Heart right ventricle (tissue), 16 donors: ENCODE measurements around the gene CHID1. TPM values are rescaled to one million over a fixed set of nuclear protein-coding genes. Genes with fewer than 3 reads are reported as not detected.

Experiments
- ATAC-seq, 8 donors: fragments of 200-7000 bp; cut with Tn5 transposase; one replicate each; pipeline ENCODE4 v1.9.1; 2020; ENCODE audit warnings: mild to moderate bottlenecking in 8 of 8, moderate library complexity in 8 of 8, moderate number of reproducible peaks in 1 of 8
- DNase-seq, 2 donors: peaks; one replicate each; pipeline ENCODE4 v3.0.0-alpha.2; 2020
- H3K27ac ChIP-seq, 10 donors: fragments of 200-600 bp; sonication (generic) in 2 of 10; one replicate each; pipeline versions ENCODE4 v1.5.0 to v1.8.0; 2020 to 2022; ENCODE audit warnings: mild to moderate bottlenecking in 3 of 10
- H3K27me3 ChIP-seq, 7 donors: fragments of 200-600 bp; one replicate each; pipeline ENCODE4 v1.8.0; 2021 to 2022; ENCODE audit warnings: mild to moderate bottlenecking in 2 of 7
- H3K36me3 ChIP-seq, 9 donors: fragments of 200-600 bp; sonication (generic) in 1 of 9; one replicate each; pipeline versions ENCODE4 v1.5.0 to v1.8.0; 2020 to 2022; ENCODE audit warnings: mild to moderate bottlenecking in 2 of 9
- H3K4me1 ChIP-seq, 9 donors: fragments of 200-600 bp; sonication (generic) in 1 of 9; one replicate each; pipeline versions ENCODE4 v1.5.0 to v1.8.0; 2020 to 2022; ENCODE audit warnings: mild to moderate bottlenecking in 4 of 9
- H3K4me3 ChIP-seq, 10 donors: fragments of 200-600 bp; sonication (generic) in 2 of 10; one replicate each; pipeline versions ENCODE4 v1.5.0 to v1.8.0; 2020 to 2022; ENCODE audit warnings: mild to moderate bottlenecking in 7 of 10, moderate library complexity in 2 of 10
- H3K9me3 ChIP-seq, 11 donors: fragments of 200-600 bp in 10 of 11; sonication (generic) in 2 of 11; one replicate each; pipeline versions ENCODE4 v1.5.0 to v1.8.0; 2013 to 2022; ENCODE audit warnings: mild to moderate bottlenecking in 2 of 11, control low read depth in 1 of 11, moderate library complexity in 1 of 11
- CTCF ChIP-seq, 9 donors: fragments of 200-600 bp; sonication (generic) in 2 of 9; IDR thresholded peaks; one replicate each; pipeline versions ENCODE4 v1.5.0 to v1.8.0; 2021 to 2022; ENCODE audit warnings: antibody characterized with exemption in 9 of 9, mild to moderate bottlenecking in 5 of 9, moderate library complexity in 1 of 9
- WGBS, 2 donors: extraction: QIAGEN DNeasy Blood & Tissue Kit; methylation state at CpG; one replicate each; pipeline ENCODE4 v1.1.7; 2013; ENCODE audit warnings: inconsistent platforms in 1 of 2; 5-methylcytosine and 5-hydroxymethylcytosine counted together
- intact Hi-C, 10 donors: fragments of 100-400 bp; cut with DNase I; formaldehyde crosslinking; loops; one replicate each; pipeline versions ENCODE4 v1.11.1 to v1.14.2; 2022
- polyA plus RNA-seq, 2 donors: library from polyadenylated mRNA; stranded (reverse); fragments of 200-250 nt; gene quantifications; one replicate each; pipeline ENCODE4 v1.2.3, GENCODE V29; 2013
- total RNA-seq, 10 donors: library from RNA; stranded (reverse); fragmentation: NEBNext Ultra II Directional in 3 of 10; extraction: Animal tissue kit (Norgen Biotek cat#: 25700) in 3 of 10; gene quantifications; one replicate each; pipeline versions ENCODE4 v1.2.1 to v1.2.4, GENCODE V29; 2021 to 2023
- donor health status: Arrhythmogenic right ventricular cardiomyopathy.
- donor health status: ischemic (EF 13 %, LVEDD 7.1; RV severe dilation, severe dysfunction).
- donor health status: healthy with polysubstance abuse.
- donor health status: DM: no; HTN: yes; CAD: no.
- donor health status: DM: no; HTN: no; CAD: no.
- donor health status: ischemic (EF 25% LVEDD 6.9; RV normal size, moderate dysfunction).
- donor health status: ischemic (EF 25% LVEDD 5.7; RV mildly dilated, moderate dysfunction).
- donor health status: healthy.
- donor health status: DM: yes; HTN: yes; CAD: no.
- donor health status: Ischemic cardiomyopathy.
- donor health status: ischemic (EF 35%, LVEDD 5.7; RV mildly dilated, moderate dysfunction).
- donor health status: nonischemic (EF 11% LVEDD 7.7; RV severe dilation, severe dysfunction).
- donor health status: DM: yes; HTN: yes; CAD: no.
- donor health status: PGD.
- donor health status: ischemic (EF 29% LVEDD 5.4; RV normal size, mild dysfunction).
- donor health status: nonischemic (EF 23%, LVEDD 6.1; RV moderate dilation, normal function).

CHID1 gene
- total and polyA plus RNA-seq, 12 donors: 40.1 to 75.2 (median 57.5) TPM

GRCh38 chr11:850775-851763 lies 59.5 kb downstream of the CHID1 start:
- H3K4me3 ChIP-seq: no peak overlapping the region
- peaks cover 0 to 28% (median 0%) of the 10 kb centered on the region in 7 donors for H3K27me3 ChIP-seq
- no peak for DNase-seq
- no peak for ATAC-seq
- no peaks in the 10 kb centered on the region for H3K9me3 ChIP-seq
- H3K36me3 ChIP-seq: peaks cover 0 to 21% (median 0%) of the 10 kb centered on the region in 9 donors
- WGBS, 2 donors: 76 to 77% methylated on average over 22 to 28 of the region's 28 CpGs
- TF ChIP-seq CTCF (IDR thresholded peaks at IDR 0.05): no peak
- no peak overlapping the region for H3K27ac ChIP-seq
- intact Hi-C loops: loop anchor here in 2 of 10 donors (10.0 kb wide), 1 partner anchor 194 kb away; no protein-coding TSS in a partner anchor
- peaks cover 18 to 82% (median 38%) of the 10 kb centered on the region in 9 donors for H3K4me1 ChIP-seq

GRCh38 chr11:849951-850774 lies 60.4 kb downstream of the CHID1 start:
- no peak for TF ChIP-seq CTCF (IDR thresholded peaks at IDR 0.05)
- peaks cover 24 to 82% (median 47%) of the 10 kb centered on the region in 9 donors for H3K4me1 ChIP-seq
- H3K9me3 ChIP-seq: no peaks in the 10 kb centered on the region
- H3K36me3 ChIP-seq: peaks cover 0 to 21% (median 0%) of the 10 kb centered on the region in 9 donors
- intact Hi-C loops: loop anchor here in 9 of 10 donors (2.0 to 10.0 kb wide), 6 partner anchors 57 to 202 kb away; partner anchors contain the start of genes AP2A2 (in 1 of the 9) and CHID1 (in 1 of the 9)
- H3K4me3 ChIP-seq: peak overlapping the region in 8 of 10 donors; percentile 33 to 52 (median 42)
- peaks cover 0 to 28% (median 0%) of the 10 kb centered on the region in 7 donors for H3K27me3 ChIP-seq
- DNase-seq (no peak), ATAC-seq (no peak)
- WGBS, 2 donors: 38 to 46% methylated on average over 62 to 97 of the region's 97 CpGs
- no peak overlapping the region for H3K27ac ChIP-seq

- Histone ChIP-seq H3K4me3 (peak overlapping the region; percentile 21 to 54 (median 51)), H3K4me1 (peaks cover 30 to 84% (median 53%) of the 10 kb centered on the region in 9 donors), H3K36me3 (peaks cover 0 to 18% (median 0%) of the 10 kb centered on the region in 9 donors), H3K27ac (no peak overlapping the region), H3K27me3 (peaks cover 0 to 28% (median 0%) of the 10 kb centered on the region in 7 donors), H3K9me3 (no peaks in the 10 kb centered on the region)
- WGBS, 2 donors: 11 to 26% methylated on average over 60 to 71 of the region's 71 CpGs
- ATAC-seq (no peak), DNase-seq (peak in 1 of 2 donors; percentile 57)
- TF ChIP-seq CTCF (IDR thresholded peaks at IDR 0.05): no peak
- intact Hi-C loops: loop anchor here in 7 of 10 donors (2.0 to 5.0 kb wide), 5 partner anchors 58 to 203 kb away; partner anchors contain the start of genes AP2A2 (in 1 of the 7) and CHID1 (in 1 of the 7)
Observed at GRCh38 chr11:849104-849824, 61.3 kb downstream of the CHID1 start.
